HCT116 (cell line): ENCODE data around the gene CHSY1. TPM values are rescaled to one million over a fixed set of nuclear protein-coding genes. Genes with fewer than 3 reads are reported as not detected.

ENCODE experiments used
- ATAC-seq: fragments of 200-7000 bp; cut with Tn5 transposase; 2 replicates; pipeline ENCODE4 v1.9.1; 2020; ENCODE audit warnings: mild to moderate bottlenecking, moderate library complexity
- BruUV-seq: library from RNA; stranded (reverse); fragments of 400-500 nt; replicated peaks from 2 replicates; lab custom pipeline; 2021; lab: Mats Ljungman, UMichigan
- CTCF ChIA-PET: fragments of 300-600 bp; sonication (Branson Sonifier 250); formaldehyde crosslinking; loops from one replicate; lab custom pipeline; 2021; ENCODE audit warnings: antibody characterized with exemption; lab: Charles Lee
- POLR2A ChIA-PET: fragments of 300-600, 350-600 bp; sonication (Branson Sonifier 250); formaldehyde crosslinking; loops from one replicate; lab custom pipeline; 2021; ENCODE audit warnings: antibody characterized with exemption; lab: Charles Lee
- RAD21 ChIA-PET, 2 experiments: fragments of 300-600 bp; sonication (Branson Sonifier 250); formaldehyde crosslinking; loops; one replicate each; lab custom pipeline; 2023; ENCODE audit warnings: low total read pairs in 2 of 2; ENCODE audit not compliant: uncharacterized antibody in 2 of 2, unreplicated experiment in 2 of 2, low non-redundant PET in 1 of 2; lab: Charles Lee
- DNase-seq: peaks from one replicate; pipeline ENCODE4 v3.0.0-alpha.2; 2010; ENCODE audit warnings: low read depth, low spot score
- H2AFZ ChIP-seq: fragments of 200-600 bp; shearing (Covaris generic), sonication (generic); 2 replicates; pipeline ENCODE4 v1.6.1; 2017; ENCODE audit warnings: low read depth, mixed run types, mixed read lengths, antibody characterized with exemption, low read length; ENCODE audit not compliant: poor library complexity, severe bottlenecking
- H3K27ac ChIP-seq: 2 replicates; pipeline ENCODE4 v1.5.1; 2012; ENCODE audit warnings: low read depth, low read length
- H3K27me3 ChIP-seq: fragments of 200-600 bp; sonication (generic); 2 replicates; pipeline ENCODE4 v1.6.1; 2016; ENCODE audit warnings: mixed run types, low read length, mixed read lengths; ENCODE audit not compliant: insufficient read depth
- H3K36me3 ChIP-seq, 2 experiments: fragments of 200-500 bp in 1 of 2; fragments of 200-600 bp in 1 of 2; sonication (Bioruptor generic) in 1 of 2; sonication (generic) in 1 of 2; 2 replicates each; pipeline versions ENCODE4 v1.5.1 to v1.6.1; 2014 to 2016; ENCODE audit warnings: low read length in 2 of 2, inconsistent platforms in 1 of 2, mixed read lengths in 1 of 2, mixed run types in 1 of 2; ENCODE audit not compliant: insufficient read depth in 2 of 2, control insufficient read depth in 1 of 2
- H3K4me1 ChIP-seq, 2 experiments: fragments of 200-600 bp in 1 of 2; sonication (generic) in 1 of 2; 2 replicates each; pipeline versions ENCODE4 v1.5.1 to v1.6.1; 2012 to 2017; ENCODE audit warnings: low read length in 2 of 2, inconsistent platforms in 1 of 2, mild to moderate bottlenecking in 1 of 2, mixed read lengths in 1 of 2, mixed run types in 1 of 2, moderate library complexity in 1 of 2; ENCODE audit not compliant: insufficient read depth in 2 of 2, control insufficient read depth in 1 of 2
- H3K4me2 ChIP-seq: fragments of 200-600 bp; sonication (generic); 2 replicates; pipeline ENCODE4 v1.6.1; 2017; ENCODE audit warnings: mixed run types, low read length, mixed read lengths
- H3K4me3 ChIP-seq, 2 experiments: fragments of 200-600 bp in 1 of 2; sonication (generic) in 1 of 2; replicated peaks in 1 of 2; 2 replicates each; pipeline ENCODE4 v1.5.1; 2011 to 2016; ENCODE audit warnings: low read length in 2 of 2, control low read depth in 1 of 2, low read depth in 1 of 2, mild to moderate bottlenecking in 1 of 2, mixed read lengths in 1 of 2, mixed run types in 1 of 2
- H3K79me2 ChIP-seq: fragments of 200-600 bp; sonication (generic); 2 replicates; pipeline ENCODE4 v1.6.1; 2017; ENCODE audit warnings: mild to moderate bottlenecking, mixed run types, low read length, moderate library complexity, mixed read lengths; ENCODE audit not compliant: insufficient read depth
- H3K9ac ChIP-seq: fragments of 200-600 bp; sonication (generic); 2 replicates; pipeline ENCODE4 v1.6.1; 2016; ENCODE audit warnings: low read length, mixed read lengths
- H3K9me2 ChIP-seq: fragments of 200-600 bp; sonication (generic), shearing (Covaris generic); 2 replicates; pipeline ENCODE4 v1.6.1; 2017; ENCODE audit warnings: mixed run types, mild to moderate bottlenecking, moderate library complexity; ENCODE audit not compliant: insufficient read depth
- H3K9me3 ChIP-seq, 2 experiments: fragments of 200-500 bp in 1 of 2; fragments of 200-600 bp in 1 of 2; sonication (Bioruptor generic) in 1 of 2; sonication (generic) in 1 of 2; 2 replicates each; pipeline ENCODE4 v1.6.1; 2014 to 2017; ENCODE audit warnings: low read length in 2 of 2, mixed read lengths in 2 of 2, inconsistent platforms in 1 of 2, low read depth in 1 of 2, mild to moderate bottlenecking in 1 of 2, mixed run types in 1 of 2, moderate library complexity in 1 of 2; ENCODE audit not compliant: control insufficient read depth in 1 of 2, insufficient read depth in 1 of 2
- H4K20me1 ChIP-seq: fragments of 200-600 bp; sonication (generic), shearing (Covaris generic); 2 replicates; pipeline ENCODE4 v1.6.1; 2017; ENCODE audit warnings: mixed run types, mild to moderate bottlenecking, moderate library complexity; ENCODE audit not compliant: insufficient read depth
- CBX3 ChIP-seq: IDR thresholded peaks from 2 replicates; pipeline ENCODE4 v1.6.1; 2012; ENCODE audit warnings: low read depth
- CEBPB ChIP-seq: IDR thresholded peaks from 2 replicates; pipeline ENCODE4 v1.6.1; 2012; ENCODE audit warnings: low read depth
- EGR1 ChIP-seq: IDR thresholded peaks from 2 replicates; pipeline ENCODE4 v1.6.1; 2012; ENCODE audit warnings: low read depth
- EZH2 ChIP-seq: fragments of 200-600 bp; sonication (generic); IDR thresholded peaks from 2 replicates; pipeline ENCODE4 v1.6.1; 2017; ENCODE audit warnings: antibody characterized with exemption, mixed run types
- EZH2phosphoT487 ChIP-seq: fragments of 200-600 bp; IDR thresholded peaks from 2 replicates; pipeline ENCODE4 v1.6.1; 2018; ENCODE audit warnings: antibody characterized with exemption, borderline replicate concordance
- FOSL1 ChIP-seq: IDR thresholded peaks from 2 replicates; pipeline ENCODE4 v1.6.1; 2012; ENCODE audit warnings: low read depth
- JUND ChIP-seq: IDR thresholded peaks from 2 replicates; pipeline ENCODE4 v1.6.1; 2012
- MAX ChIP-seq: IDR thresholded peaks from 2 replicates; pipeline ENCODE4 v1.6.1; 2012
- POLR2AphosphoS5 ChIP-seq: IDR thresholded peaks from 2 replicates; pipeline ENCODE4 v1.6.1; 2011; ENCODE audit warnings: mild to moderate bottlenecking, low read depth, low read length, moderate library complexity
- RAD21 ChIP-seq: IDR thresholded peaks from 2 replicates; pipeline ENCODE4 v1.6.1; 2012; ENCODE audit warnings: low read depth, mild to moderate bottlenecking
- SP1 ChIP-seq: IDR thresholded peaks from 2 replicates; pipeline ENCODE4 v1.6.1; 2012; ENCODE audit warnings: low read depth
- TCF7L2 ChIP-seq: IDR thresholded peaks from 2 replicates; pipeline ENCODE4 v1.7.0; 2011; ENCODE audit warnings: borderline replicate concordance, inconsistent platforms; ENCODE audit not compliant: insufficient read depth, insufficient read length; ENCODE audit errors: extremely low read depth
- YY1 ChIP-seq: IDR thresholded peaks from 2 replicates; pipeline ENCODE4 v1.6.1; 2011; ENCODE audit warnings: low read length, low read depth, moderate library complexity, mild to moderate bottlenecking; ENCODE audit not compliant: insufficient replicate concordance; ENCODE audit errors: extremely low read depth
- intact Hi-C: fragments of 100-400 bp; cut with micrococcal nuclease; formaldehyde crosslinking; loops from 2 replicates; pipeline ENCODE4 v1.10.0; 2022
- total RNA-seq: library from RNA; stranded (reverse); gene quantifications from one replicate; pipeline ENCODE4 v1.2.1, GENCODE V29; 2021; ENCODE audit not compliant: unreplicated experiment
- TF ChIP-seq, protein P1 (sequence below): IDR thresholded peaks from 2 replicates; pipeline ENCODE4 v1.6.1; 2012
- TF ChIP-seq, protein P2 (sequence below): IDR thresholded peaks from 2 replicates; pipeline ENCODE4 v1.6.1; 2012; ENCODE audit warnings: low read depth
- TF ChIP-seq, protein P3 (sequence below): IDR thresholded peaks from 2 replicates; pipeline ENCODE4 v1.6.1; 2011; ENCODE audit warnings: mild to moderate bottlenecking, low read length, moderate library complexity; ENCODE audit not compliant: insufficient replicate concordance; ENCODE audit errors: extremely low read depth

The CHSY1 gene
- total RNA-seq, 1 experiment from 2014 or later: 25.4 TPM

DNA sequence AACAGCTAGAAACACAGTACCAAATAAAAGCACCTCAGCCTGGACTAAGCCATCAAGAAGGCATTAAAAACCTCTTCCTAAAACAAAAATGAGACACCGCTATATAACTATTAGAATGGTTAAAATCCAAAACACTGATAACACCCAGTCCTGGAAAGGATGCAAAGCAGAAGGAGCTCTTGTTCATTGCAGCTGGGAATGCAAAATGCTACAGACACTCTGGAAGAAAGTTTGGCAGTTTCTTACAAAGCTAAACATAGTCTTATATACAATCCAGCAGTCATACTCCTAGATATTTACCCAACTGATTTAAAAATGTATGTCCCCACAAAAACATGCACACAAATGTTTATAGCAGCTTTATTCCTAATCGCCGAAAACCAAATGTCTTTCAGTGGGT is 35.7 kb downstream of the CHSY1 start:
- ATAC-seq (no peak), DNase-seq (no peak)
- TF ChIP-seq EZH2phosphoT487 (no peak), CBX3 (no peak), EZH2 (no peak), CEBPB (no peak), RAD21 (no peak), FOSL1 (no peak), YY1 (no peak)
- BruUV-seq: no TSS peak
- H3K36me3 ChIP-seq: no peaks in the 10 kb centered on the region
- H4K20me1 ChIP-seq: peaks cover 12% of the 10 kb centered on the region; the same call in 1 of the 2 replicates
- no peak overlapping the region for H3K4me3 ChIP-seq
- H3K27me3 ChIP-seq: no peaks in the 10 kb centered on the region
- H3K9me3 ChIP-seq: no peaks in the 10 kb centered on the region
- no peaks in the 10 kb centered on the region; a peak in 1 of 4 replicates for H3K4me1 ChIP-seq
- no peak overlapping the region for H3K27ac ChIP-seq
- H3K4me2 ChIP-seq: no peak overlapping the region
- POLR2A ChIA-PET: no interaction called here
- H3K9ac ChIP-seq: no peak overlapping the region
- CTCF ChIA-PET: no interaction called here
- H3K9me2 ChIP-seq: no peaks in the 10 kb centered on the region
- peaks cover 95% of the 10 kb centered on the region for H3K79me2 ChIP-seq
- RAD21 ChIA-PET: no interaction called here
- no peak overlapping the region for H2AFZ ChIP-seq
- intact Hi-C loops: no loop called here

DNA sequence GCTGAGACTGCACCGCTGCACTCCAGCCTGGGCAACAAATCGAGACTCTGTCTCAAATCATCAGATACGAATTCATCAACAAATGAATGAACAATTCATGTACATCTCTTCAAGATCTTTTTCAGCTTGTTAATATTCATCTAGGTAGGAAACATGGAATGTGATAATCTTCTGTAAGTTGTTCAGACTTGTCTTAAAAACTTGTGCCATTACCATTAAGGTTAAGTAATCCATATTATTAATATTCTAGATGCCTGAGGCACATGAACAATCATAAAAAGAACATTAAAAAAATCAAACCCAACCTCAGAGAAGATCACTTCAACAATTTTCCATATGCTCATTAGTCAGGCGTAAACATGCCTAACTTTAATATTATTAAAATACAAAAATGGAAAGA is 36.2 kb downstream of the CHSY1 start:
- Histone ChIP-seq H3K36me3 (no peaks in the 10 kb centered on the region), H4K20me1 (peaks cover 14% of the 10 kb centered on the region; the same call in 1 of the 2 replicates), H3K4me3 (no peak overlapping the region), H3K4me1 (no peaks in the 10 kb centered on the region; a peak in 1 of 4 replicates), H3K9ac (no peak overlapping the region), H2AFZ (no peak overlapping the region), H3K9me2 (no peaks in the 10 kb centered on the region), H3K27ac (no peak overlapping the region), H3K9me3 (no peaks in the 10 kb centered on the region), H3K4me2 (no peak overlapping the region), H3K27me3 (no peaks in the 10 kb centered on the region), H3K79me2 (peaks cover 95% of the 10 kb centered on the region)
- intact Hi-C loops: no loop called here
- ATAC-seq (no peak), DNase-seq (no peak)
- POLR2A ChIA-PET: no interaction called here
- CTCF ChIA-PET: no interaction called here
- RAD21 ChIA-PET: no interaction called here
- BruUV-seq: no TSS peak
- TF ChIP-seq RAD21: no peak
- TF ChIP-seq, protein P1, sequence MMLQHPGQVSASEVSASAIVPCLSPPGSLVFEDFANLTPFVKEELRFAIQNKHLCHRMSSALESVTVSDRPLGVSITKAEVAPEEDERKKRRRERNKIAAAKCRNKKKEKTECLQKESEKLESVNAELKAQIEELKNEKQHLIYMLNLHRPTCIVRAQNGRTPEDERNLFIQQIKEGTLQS: no peak
- no peak for TF ChIP-seq POLR2AphosphoS5
- TF ChIP-seq SP1: no peak
- TF ChIP-seq, protein P2, sequence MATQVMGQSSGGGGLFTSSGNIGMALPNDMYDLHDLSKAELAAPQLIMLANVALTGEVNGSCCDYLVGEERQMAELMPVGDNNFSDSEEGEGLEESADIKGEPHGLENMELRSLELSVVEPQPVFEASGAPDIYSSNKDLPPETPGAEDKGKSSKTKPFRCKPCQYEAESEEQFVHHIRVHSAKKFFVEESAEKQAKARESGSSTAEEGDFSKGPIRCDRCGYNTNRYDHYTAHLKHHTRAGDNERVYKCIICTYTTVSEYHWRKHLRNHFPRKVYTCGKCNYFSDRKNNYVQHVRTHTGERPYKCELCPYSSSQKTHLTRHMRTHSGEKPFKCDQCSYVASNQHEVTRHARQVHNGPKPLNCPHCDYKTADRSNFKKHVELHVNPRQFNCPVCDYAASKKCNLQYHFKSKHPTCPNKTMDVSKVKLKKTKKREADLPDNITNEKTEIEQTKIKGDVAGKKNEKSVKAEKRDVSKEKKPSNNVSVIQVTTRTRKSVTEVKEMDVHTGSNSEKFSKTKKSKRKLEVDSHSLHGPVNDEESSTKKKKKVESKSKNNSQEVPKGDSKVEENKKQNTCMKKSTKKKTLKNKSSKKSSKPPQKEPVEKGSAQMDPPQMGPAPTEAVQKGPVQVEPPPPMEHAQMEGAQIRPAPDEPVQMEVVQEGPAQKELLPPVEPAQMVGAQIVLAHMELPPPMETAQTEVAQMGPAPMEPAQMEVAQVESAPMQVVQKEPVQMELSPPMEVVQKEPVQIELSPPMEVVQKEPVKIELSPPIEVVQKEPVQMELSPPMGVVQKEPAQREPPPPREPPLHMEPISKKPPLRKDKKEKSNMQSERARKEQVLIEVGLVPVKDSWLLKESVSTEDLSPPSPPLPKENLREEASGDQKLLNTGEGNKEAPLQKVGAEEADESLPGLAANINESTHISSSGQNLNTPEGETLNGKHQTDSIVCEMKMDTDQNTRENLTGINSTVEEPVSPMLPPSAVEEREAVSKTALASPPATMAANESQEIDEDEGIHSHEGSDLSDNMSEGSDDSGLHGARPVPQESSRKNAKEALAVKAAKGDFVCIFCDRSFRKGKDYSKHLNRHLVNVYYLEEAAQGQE: no peak
- TF ChIP-seq EZH2: no peak
- no peak for TF ChIP-seq JUND
- TF ChIP-seq, protein P3, sequence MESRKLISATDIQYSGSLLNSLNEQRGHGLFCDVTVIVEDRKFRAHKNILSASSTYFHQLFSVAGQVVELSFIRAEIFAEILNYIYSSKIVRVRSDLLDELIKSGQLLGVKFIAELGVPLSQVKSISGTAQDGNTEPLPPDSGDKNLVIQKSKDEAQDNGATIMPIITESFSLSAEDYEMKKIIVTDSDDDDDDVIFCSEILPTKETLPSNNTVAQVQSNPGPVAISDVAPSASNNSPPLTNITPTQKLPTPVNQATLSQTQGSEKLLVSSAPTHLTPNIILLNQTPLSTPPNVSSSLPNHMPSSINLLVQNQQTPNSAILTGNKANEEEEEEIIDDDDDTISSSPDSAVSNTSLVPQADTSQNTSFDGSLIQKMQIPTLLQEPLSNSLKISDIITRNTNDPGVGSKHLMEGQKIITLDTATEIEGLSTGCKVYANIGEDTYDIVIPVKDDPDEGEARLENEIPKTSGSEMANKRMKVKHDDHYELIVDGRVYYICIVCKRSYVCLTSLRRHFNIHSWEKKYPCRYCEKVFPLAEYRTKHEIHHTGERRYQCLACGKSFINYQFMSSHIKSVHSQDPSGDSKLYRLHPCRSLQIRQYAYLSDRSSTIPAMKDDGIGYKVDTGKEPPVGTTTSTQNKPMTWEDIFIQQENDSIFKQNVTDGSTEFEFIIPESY: no peak
- TF ChIP-seq TCF7L2: no peak
- TF ChIP-seq EGR1: no peak
- no peak for TF ChIP-seq MAX
